GM19238 (cell line): ENCODE results near the gene FAM161A.
"Not testable (repeated sequence)": the region's sequence is repeated elsewhere in the genome, so short reads cannot be mapped to it uniquely, and the experiment has no call there.

Experiments
- DNase-seq: peaks from one replicate; pipeline ENCODE4 v3.0.0; 2011; ENCODE audit warnings: low spot score; ENCODE audit not compliant: insufficient read length

Gene FAM161A

DNA sequence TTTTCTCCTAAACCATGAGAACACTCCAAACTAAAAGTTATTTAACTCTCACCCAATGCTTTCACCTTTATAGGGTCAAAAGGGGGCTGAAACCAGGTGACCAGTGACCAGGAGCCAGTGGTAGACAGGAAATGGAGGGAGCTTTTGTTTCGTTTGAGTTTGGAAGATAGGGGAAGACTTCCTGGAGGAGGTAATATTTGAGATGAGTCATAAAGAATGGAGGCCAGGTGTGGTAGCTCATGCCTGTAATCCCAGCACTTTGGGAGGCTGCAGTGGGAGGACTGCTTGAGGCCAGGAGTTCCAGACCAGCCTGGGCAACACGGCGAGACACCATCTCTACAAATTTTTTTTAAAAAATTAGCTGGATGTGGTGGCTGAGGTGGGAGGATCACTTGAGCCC is 8.5 kb downstream of the FAM161A start:
- no peak for DNase-seq

DNA sequence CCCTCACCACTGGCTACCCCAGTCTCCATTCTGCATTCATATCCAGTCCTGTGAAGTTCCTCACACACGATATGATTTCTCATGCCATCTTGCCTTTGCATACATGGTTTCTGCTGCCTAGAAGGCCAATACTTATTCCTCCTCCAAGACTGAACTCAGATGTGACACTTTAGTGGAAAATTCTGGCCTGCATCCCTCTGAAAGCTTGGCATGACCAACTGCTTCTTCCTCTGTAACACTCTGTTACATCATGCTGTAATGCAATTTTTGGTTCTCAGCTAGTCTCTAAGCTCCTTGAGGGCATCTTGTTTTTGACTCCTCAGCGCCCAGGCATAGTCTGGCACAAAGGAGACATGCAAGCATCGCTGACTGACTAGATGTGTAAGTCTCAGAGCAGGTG is 12.6 kb downstream of the FAM161A start:
- DNase-seq, result no peak

DNA sequence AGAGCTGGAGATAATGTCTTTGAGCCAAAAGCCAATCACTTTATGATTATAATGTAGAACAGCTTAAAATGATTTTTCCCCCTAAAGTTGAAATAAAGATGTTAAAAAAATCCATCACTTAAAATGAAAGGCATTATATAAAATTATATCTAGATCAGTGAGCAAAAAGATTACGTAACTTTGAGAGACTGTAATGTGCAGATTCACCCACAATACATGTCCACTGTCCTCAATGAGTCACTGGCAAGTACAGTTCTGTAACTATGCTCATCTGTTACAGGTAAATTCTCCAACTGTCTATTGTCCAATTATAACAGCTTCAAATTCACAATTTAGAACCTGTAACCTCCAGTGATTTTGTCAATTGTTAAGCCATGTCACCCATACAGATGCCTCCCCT is 19.0 kb downstream of the FAM161A start:
- DNase-seq, result no peak

DNA sequence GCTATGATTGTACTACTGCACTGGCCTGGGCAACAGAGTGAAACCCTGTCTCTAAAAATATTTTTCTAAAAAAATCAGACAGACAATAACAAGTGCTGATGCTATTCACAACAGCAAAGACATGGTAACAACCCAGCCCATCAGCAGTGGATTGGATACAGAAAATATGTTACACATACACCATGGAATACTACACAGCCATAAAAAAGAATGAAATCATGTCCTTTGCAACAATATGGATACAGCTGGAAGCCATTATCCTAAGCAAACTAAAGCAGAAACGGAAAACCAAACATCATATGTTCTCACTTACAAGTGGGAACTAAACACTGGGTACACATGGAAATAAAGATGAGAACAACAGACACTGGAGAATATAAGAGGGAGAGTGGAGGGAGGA is 19.9 kb downstream of the FAM161A start:
- no peak for DNase-seq

DNA sequence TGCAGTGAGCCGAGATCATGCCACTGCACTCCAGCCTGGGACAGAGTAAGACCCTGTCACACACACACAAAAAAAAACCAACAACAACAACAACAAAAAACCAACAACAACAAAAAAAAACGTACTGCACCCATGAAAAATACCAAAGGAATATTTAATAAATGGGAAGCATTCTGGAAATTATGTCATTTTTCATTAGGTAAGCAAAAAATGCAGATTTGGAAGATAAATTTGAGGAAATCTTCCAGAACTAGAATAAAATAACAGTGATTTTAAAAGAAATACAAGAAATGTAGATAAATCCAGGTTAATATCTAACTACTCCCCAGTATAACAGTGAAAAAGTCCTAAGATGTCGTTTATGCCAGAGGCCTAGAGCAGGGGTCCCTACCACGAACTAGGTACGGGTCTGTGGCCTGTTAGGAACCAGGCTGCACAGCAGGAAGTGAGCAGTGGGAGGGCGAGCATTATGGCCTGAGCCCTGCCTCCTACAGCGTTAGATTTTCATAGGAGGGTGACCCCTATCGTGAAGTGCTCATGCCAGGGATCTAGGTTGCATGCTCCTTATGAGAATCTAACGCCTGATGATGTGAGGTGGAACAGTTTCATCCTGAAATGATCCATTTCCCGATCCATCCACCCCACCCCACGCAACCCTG is 21.5 kb downstream of the FAM161A start:
- DNase-seq, result no peak

DNA sequence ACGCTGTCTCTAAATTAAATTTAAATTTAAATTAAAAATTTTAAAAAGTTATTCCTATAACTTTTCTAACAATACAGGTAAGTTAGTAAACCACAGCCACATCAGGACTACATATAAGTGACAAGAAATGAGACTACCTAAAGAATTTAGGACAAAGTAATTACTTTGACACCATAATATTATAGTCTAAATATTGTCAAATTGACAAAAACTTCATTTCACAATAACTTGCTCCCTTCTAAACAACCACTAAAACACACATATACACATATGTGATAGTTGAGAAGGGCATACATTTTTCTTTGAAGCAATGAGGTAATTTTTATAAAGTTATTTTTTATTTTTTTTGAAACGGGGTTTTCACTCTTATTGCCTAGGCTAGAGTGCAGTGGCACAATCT is 31.6 kb downstream of the FAM161A start:
- no peak for DNase-seq

DNA sequence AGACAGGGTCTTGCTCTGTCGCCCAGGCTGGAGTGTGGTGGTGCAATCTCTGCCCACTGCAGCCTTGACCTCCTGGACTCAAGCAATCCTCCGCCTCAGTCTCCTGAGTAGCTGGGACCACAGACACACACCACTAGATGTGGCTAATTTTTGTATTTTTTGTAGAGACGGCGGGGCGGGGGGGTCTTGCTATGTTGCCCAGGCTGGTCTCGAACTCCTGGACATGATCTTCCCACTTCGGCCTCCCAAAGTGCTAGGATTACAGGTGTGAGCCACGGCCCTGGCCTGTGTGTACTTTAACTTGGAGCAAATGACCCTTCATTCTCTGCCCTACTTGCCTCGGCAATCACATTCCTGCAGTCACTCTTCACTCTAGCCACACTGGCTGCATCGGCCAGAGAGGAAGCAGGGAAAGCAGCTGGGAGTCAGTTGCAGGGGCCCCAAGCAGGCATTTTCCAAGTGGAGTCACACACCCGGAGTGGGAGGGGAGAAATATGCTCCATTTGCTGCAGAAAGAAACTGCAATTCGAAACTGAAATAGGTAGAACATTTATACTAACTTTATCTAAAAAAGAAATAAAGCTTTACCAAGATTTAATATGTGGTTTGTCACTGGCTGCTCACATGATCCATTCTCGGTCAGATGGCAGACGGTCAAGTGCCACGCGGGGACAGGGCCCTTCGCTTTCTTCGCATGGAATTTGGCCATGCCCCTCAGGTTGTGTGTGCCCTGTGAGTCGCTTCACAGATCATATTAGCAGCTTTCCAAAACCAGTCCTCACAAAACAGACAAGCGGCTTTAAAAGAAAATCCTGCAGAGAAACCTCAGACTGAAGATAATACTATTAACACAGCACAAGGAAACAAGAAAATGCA is 37.1 kb downstream of the FAM161A start:
- DNase-seq, result no peak

DNA sequence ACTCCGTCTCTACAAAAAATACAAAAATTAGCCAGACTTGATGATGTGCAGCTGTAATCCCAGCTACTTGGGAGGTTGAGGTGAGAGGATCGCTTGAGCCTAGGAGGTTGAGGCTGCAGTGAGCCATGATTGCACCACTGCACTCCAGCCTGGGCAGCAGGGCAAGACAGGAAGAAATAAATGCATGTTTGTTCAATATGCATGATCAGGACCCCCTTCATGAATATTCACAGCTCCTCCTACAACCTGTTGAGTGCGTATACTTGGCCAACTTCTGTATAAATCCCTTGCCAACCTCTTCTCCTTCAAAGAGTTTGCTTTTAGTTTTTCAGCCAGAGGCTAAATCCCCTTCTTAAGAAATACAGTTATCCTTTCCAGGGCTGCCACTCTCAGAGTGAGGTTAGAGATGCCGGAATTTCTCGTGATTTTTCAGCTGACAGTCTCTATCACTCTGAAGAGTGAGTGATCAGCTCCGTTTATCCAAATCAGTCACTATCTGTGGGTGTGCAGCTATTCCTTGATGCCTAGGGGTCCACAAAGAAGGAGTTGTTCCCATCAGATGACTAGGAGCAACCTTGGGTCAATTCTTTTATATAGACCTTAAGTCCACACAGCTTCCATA is 39.2 kb downstream of the FAM161A start:
- no peak for DNase-seq

DNA sequence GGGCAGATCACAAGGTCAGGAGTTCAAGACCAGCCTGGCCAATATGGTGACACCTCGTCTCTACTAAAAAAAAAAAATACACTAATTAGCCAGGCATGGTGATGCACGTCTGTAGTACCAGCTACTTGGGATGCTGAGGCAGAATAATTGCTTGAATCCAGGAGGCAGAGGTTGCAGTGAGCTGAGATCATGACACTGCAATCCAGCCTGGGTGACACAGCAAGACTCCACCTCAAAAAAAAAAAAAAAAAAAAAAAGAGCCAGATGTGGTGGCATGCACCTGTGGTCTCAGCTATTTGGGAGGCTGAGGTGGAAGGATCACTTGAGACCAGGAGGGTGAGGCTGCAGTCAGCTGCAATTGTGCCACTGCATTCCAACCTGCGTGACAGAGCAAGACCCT is 40.5 kb downstream of the FAM161A start:
- DNase-seq, result not testable (repeated sequence)

DNA sequence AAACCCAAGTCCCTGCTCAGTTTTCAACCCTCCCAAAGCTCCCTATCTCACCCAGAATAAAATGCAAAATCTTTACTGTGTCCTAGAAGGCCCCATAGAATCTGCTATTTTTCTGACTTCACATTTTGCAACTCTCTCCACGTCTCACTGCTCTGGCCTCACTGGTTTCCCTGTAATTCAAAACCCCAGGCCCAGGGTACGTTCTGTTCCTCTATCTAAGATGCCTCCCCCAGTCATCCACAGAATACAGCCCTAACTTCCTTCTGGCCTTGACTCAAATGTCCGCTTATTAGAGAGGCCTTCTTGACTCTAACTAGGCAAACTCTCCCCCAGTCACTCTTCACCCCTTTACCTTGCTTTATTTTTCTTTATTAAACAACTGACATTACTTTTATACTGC is 42.0 kb downstream of the FAM161A start:
- DNase-seq, result no peak

DNA sequence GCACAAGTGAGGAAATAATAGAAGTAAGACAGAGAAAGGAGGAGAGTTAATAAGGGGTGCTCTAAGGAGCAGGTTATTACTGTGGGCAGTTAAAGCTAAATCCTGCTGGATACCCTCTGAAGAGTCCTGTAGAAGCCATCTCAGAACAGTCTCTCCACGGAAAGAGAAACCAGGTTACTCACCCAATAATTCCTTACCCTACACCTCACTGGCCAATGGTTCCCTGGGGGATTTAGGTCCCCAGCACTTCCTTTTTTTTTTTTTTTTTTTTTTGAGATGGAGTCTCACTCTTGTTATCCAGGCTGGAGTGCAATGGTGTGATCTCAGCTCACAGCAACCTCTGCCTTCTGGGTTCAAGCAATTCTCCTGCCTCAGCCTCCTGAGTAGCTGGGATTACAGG is 43.7 kb downstream of the FAM161A start:
- DNase-seq, result not testable (repeated sequence)

DNA sequence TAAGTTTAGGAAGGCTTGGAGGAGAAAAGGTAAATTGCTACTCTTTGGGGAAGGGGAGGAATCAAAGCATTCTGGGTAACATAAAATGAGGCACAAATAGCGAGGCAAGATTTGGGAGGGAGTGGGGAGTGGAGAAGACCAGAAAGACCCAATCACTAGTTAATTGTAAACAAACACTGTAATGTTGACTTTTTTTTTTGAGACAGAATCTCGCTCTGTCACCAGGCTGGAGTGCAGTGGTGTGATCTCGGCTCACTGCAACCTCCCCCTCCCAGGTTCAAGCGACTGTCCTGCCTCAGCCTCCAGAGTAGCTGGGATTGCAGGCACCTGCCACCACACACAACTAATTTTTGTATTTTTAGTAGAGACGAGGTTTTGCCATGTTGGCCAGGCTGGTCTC is 45.2 kb downstream of the FAM161A start:
- not testable (repeated sequence) for DNase-seq

DNA sequence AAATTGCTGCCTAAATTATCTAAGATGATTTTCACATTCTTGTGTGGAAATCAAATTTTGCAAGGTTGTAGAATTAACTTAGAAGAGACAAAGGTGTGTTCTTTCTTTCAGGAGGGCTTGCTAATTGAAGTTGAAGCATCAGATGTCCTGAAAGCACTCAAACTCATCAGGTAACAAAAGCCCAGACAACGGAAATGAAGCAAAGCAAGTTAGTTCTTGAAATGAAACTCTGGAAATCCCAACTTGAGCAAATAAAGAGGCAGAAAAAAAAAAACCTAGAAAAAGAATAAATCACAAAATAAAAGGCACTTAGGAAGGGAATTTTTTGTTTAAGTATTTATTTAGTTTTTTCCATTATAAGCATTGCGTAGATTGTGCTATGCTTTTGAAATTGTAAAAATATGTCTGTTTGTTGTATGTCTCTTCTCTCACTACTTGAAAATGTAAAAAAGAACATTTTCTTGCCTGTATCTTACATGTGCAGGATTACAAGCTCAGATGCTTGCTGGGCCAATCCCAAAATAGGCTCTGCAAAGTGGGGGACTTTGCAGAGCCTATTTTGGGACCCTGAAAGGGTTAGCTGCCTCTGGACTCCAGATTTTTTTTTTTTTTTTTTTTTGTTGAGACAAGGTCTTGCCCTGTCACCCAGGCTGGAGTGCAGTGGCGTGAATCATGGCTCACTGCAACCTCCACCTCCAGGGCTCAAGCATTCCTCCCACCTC is 46.7 kb downstream of the FAM161A start:
- no peak for DNase-seq

DNA sequence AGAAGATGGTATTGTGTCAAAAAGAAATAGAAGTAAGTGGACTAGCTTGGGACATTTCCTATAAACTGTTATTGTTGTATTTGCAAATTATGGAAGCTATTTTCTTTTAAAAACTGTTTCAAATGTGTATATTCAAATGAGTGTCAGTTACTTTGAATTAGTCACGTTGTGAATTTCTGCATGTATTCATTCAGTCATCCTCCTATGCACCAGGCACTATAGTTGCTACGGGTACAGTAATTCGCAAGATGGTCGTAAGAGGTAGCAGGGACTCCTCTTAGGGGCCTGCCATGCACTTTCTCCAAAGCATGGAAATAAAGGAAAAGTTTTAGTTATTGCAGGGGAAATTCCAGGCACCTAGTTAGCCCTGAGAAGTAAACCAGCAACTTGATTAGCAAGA is 51.3 kb downstream of the FAM161A start:
- DNase-seq, result no peak

DNA sequence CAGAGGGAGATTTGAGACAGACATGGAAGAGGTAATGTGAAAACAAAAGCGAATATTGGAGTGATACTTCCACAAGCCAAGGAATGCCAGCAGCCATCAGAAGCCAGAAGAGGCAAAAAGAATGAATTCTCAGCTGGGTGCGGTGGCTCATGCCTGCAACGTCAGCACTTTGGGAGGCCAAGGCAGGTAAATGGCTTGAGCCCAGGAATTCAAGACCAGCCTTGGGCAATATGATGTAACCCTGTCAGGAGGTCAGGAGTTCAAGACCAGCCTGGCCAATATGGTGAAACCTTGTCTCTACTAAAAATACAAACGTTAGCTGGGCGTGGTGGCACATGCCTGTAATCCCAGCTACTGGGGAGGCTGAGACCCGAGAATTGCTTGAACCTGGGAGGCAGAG is 54.8 kb downstream of the FAM161A start:
- DNase-seq, result no peak

DNA sequence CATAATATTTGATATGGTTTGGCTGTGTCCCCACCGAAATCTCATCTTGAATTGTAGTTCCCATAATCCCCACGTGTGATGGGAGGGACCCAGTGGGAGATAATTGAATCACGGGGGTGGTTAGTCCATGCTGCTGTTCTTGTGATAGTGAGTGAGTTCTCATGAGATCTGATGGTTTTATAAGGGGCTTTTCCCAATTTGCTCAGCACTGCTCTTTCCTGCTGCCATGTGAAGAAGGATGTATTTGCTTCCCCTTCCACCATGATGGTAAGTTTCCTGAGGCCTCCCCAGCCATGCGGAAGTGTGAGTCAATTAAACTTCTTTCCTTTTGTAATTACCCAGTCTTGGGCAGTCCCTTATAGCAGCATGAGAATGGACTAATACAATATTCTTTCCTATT is 56.4 kb downstream of the FAM161A start:
- DNase-seq, result not testable (repeated sequence)

DNA sequence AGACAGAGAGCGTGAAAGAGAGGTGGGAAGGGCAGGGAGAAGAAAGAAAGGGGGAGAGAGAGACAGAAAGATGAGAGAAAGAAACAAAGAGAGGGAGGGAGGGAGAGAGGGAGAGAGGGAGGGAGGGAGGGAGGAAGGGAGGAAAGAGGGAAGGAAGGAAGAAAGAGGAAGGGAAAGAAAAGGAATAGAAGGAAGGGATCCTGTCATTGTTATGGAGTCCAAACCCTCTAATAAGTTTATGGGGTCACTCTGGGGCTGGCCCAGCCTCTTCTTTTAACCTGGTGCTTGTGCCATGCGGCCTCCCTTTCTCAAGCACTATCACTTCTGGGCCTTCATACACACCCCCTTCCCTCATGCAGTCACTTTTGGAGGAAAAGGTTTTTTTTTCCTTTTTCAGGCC is 58.5 kb downstream of the FAM161A start:
- DNase-seq, result no peak

DNA sequence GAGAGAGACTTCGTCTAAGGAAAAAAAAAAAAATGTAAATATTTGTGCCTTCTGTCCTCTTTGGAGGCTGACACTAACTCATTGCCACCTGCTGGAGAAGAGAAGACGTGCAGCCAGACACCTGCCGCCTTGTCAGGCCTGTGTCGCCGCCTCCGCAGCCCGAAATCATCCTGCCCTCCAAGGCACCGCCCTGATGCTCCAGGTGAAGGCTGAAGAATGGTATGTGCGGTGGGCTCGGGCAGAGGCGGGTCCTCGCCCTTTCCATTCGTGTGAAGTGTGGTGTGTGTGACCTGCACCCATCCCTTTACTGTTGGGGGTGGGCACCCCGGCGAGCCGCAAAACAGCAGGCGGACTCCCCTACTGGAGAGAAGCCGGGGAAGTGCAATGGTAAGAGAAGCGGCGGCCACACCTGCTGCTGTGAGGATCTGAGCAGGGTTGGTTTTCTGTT is 60.4 kb downstream of the FAM161A start:
- peak; percentile 67 for DNase-seq

DNA sequence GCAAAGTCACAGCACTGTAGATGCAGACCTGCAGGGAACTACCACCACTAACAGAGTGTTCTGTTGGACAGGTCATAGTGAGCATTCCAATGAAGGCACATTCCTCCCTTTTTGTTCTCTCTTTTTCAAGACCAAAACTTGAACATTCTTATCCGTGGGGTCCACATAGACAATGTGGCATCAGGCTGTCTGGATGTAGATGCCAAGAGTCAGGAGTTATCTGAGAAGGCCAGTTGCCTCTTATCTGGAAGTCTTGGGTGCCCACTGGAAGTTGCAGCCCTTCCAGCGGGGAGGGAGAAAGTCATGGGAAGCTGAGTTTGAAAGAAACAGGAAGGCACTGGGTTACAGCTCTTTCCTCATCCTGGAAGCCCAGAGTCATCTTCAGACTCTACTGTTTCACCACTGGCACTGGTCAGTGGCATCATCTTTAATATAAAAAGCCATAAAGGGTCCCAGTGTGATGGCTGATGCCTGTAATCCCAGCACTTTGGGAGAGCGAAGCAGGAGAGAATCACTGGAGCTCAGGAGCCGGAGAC is 61.4 kb downstream of the FAM161A start:
- DNase-seq, result no peak

DNA sequence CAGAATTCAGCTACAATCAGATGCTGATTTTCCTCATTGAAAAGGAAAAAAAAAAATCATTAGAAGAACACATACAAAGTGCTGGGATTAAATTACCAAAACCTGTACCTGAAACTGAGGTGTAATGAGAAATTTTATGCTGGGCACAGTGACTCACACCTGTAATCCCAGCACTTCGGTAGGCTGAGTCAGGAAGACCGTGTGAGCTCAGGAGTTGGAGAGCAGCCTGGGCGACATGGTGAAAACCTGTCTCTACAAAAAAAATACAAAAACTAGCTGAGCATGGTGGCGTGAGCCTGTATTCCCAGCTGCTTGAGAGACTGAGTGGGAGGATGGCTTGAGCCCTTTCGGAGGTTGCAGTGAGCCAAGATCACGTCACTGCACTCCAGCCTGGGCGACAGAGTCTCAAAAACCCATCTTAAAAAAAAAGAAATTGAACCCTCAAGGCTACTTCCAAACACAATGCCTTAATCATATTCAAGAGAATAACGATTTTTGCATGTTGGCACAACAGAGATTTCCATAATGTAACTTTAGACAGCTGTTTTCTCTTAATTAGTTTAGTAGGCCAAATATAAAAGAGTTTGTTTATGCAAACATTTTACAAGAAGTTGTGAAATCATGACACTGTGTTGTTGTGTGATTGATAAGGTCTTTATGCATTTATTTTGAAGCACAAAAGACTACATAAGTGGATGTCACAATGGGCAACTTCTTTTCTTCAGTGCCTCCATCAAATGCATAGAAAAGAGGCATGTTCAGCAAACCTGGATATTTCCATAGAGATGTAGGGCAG is 63.9 kb downstream of the FAM161A start:
- DNase-seq, result no peak
